Kidney (tissue), 14 donors: ENCODE data around the gene SGPL1. TPM values are rescaled to one million over a fixed set of nuclear protein-coding genes. Genes with fewer than 3 reads are reported as not detected.

ENCODE experiments used
- DNase-seq, 5 donors: peaks; one replicate each; pipeline ENCODE4 v3.0.0-alpha.2; 2013 to 2020
- FAIRE-seq: peaks from 2 replicates; lab custom pipeline; 2012; peaks lifted over from hg19 to GRCh38; lab: Jason Lieb, UNC
- H3K27ac ChIP-seq, 2 donors: one replicate each; pipeline ENCODE4 v1.7.0; 2013; ENCODE audit warnings: low read depth in 2 of 2, low read length in 2 of 2, inconsistent platforms in 1 of 2
- H3K27me3 ChIP-seq: one replicate; pipeline ENCODE4 v1.7.1; 2013; ENCODE audit warnings: low read length, inconsistent platforms; ENCODE audit not compliant: control insufficient read depth, insufficient read depth
- H3K36me3 ChIP-seq, 3 donors: one replicate each; pipeline versions ENCODE4 v1.7.0 to v1.7.1; 2013; ENCODE audit warnings: low read length in 3 of 3, control low read depth in 1 of 3, inconsistent platforms in 1 of 3; ENCODE audit not compliant: insufficient read depth in 3 of 3, control insufficient read depth in 2 of 3
- H3K4me1 ChIP-seq, 3 donors: one replicate each; pipeline versions ENCODE4 v1.7.0 to v1.7.1; 2013; ENCODE audit warnings: low read length in 3 of 3, inconsistent platforms in 1 of 3, low read depth in 1 of 3; ENCODE audit not compliant: control insufficient read depth in 2 of 3, insufficient read depth in 2 of 3
- H3K4me3 ChIP-seq, 3 donors: one replicate each; pipeline versions ENCODE4 v1.7.0 to v1.8.1; 2013; ENCODE audit warnings: low read length in 3 of 3, control low read depth in 1 of 3, inconsistent platforms in 1 of 3
- H3K9ac ChIP-seq, 3 donors: one replicate each; pipeline versions ENCODE4 v1.7.0 to v1.7.1; 2013; ENCODE audit warnings: low read length in 3 of 3, control low read depth in 1 of 3, inconsistent platforms in 1 of 3
- H3K9me3 ChIP-seq, 3 donors: one replicate each; pipeline versions ENCODE4 v1.7.0 to v1.7.1; 2013; ENCODE audit warnings: low read length in 3 of 3, control low read depth in 1 of 3, inconsistent platforms in 1 of 3; ENCODE audit not compliant: control insufficient read depth in 2 of 3, insufficient read depth in 1 of 3
- intact Hi-C: fragments of 100-400 bp; cut with DNase I; formaldehyde crosslinking; loops from one replicate; pipeline ENCODE4 v1.11.1; 2022
- polyA plus RNA-seq: library from polyadenylated mRNA; stranded (reverse); fragments of 350-450 nt; fragmentation: Illumina TruSeq; extraction: RNeasy Lipid Tissue Mini Kit (QIAGEN cat#74804); gene quantifications from one replicate; pipeline ENCODE4 v1.2.3, GENCODE V29; 2014; ENCODE audit warnings: low read depth, low replicate concordance; ENCODE audit not compliant: insufficient read depth
- total RNA-seq: library from RNA; stranded (reverse); fragmentation: NEBNext Ultra II Directional; extraction: Animal tissue kit (Norgen Biotek cat#: 25700); gene quantifications from one replicate; pipeline ENCODE4 v1.2.1, GENCODE V29; 2021
- TF ChIP-seq, protein P1 (sequence below): IDR thresholded peaks from 3 replicates; pipeline ENCODE4 v1.5.1; 2012; ENCODE audit warnings: mild to moderate bottlenecking, moderate library complexity, borderline replicate concordance; ENCODE audit not compliant: insufficient read depth; ENCODE audit errors: extremely low read depth
- donor health status: control.
- donor health status: control.
- donor health status: control.
- donor health status: control.
- donor health status: control.
- donor health status: DM: yes; HTN: yes; CAD: no.
- donor health status: Normal renal cell carcinoma (clear cell type).

The SGPL1 gene
- total and polyA plus RNA-seq, 2 donors from 2014 or later = 13.5 to 105 TPM

DNA sequence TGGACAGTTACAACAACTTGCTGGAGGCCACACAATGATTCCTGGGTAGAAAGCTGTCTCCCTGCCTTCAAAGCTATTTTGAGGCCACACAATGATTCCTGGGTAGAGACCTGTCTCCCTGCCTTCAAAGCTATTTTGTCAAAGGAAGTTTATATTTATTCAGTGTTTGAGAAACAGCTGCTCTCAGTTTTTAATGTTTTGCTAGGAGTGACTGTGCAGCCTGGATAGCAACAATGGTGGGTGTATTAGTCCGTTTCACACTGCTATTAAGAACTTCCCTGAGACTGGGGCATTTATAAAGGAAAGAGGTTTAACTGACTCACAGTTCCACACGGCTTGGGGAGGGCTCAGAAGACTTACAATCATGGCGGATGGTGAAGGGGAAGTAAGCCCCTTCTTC lies 3.9 kb upstream of the SGPL1 start:
- no peak overlapping the region for H3K9ac ChIP-seq
- no peaks in the 10 kb centered on the region for H3K9me3 ChIP-seq
- peaks cover 0 to 2% (median 0%) of the 10 kb centered on the region in 3 donors for H3K4me1 ChIP-seq
- H3K36me3 ChIP-seq = no peaks in the 10 kb centered on the region
- intact Hi-C loops = loop anchor here (10.0 kb wide), 1 partner anchor 73 kb away; the partner anchor contains the start of gene PCBD1
- no peaks in the 10 kb centered on the region for H3K27me3 ChIP-seq
- TF ChIP-seq, protein P1, sequence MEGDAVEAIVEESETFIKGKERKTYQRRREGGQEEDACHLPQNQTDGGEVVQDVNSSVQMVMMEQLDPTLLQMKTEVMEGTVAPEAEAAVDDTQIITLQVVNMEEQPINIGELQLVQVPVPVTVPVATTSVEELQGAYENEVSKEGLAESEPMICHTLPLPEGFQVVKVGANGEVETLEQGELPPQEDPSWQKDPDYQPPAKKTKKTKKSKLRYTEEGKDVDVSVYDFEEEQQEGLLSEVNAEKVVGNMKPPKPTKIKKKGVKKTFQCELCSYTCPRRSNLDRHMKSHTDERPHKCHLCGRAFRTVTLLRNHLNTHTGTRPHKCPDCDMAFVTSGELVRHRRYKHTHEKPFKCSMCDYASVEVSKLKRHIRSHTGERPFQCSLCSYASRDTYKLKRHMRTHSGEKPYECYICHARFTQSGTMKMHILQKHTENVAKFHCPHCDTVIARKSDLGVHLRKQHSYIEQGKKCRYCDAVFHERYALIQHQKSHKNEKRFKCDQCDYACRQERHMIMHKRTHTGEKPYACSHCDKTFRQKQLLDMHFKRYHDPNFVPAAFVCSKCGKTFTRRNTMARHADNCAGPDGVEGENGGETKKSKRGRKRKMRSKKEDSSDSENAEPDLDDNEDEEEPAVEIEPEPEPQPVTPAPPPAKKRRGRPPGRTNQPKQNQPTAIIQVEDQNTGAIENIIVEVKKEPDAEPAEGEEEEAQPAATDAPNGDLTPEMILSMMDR = no peak
- FAIRE-seq (no peak), DNase-seq (no peak)
- no peak overlapping the region for H3K4me3 ChIP-seq
- H3K27ac ChIP-seq = no peak overlapping the region

DNA sequence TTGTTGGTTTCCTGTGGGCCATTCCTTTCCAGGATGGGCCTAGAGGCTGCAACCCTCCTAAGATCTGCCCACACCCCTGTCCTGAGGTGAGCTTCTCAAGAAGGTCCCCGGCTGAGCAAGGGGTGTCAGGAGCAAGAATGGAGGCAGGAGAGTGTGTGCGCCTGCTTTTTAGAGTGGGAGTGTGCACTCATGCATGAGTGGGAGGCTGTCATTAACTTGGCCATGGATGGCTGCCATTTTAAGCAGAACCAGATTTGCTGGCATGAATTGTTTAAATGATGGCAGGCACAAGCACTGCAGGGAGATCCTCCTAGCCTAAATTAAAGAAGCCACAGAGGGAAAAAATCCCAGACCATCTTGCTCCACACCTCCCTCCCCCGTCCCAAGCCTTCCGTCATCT lies 2.9 kb upstream of the SGPL1 start:
- DNase-seq = peak in 2 of 5 donors; percentile 29 to 30
- H3K9me3 ChIP-seq = no peaks in the 10 kb centered on the region
- H3K4me1 ChIP-seq = peaks cover 0 to 2% (median 0%) of the 10 kb centered on the region in 3 donors
- TF ChIP-seq, protein P1 = no peak
- intact Hi-C loops = loop anchor here (10.0 kb wide), 1 partner anchor 72 kb away; the partner anchor contains the start of gene PCBD1
- no peaks in the 10 kb centered on the region for H3K36me3 ChIP-seq
- no peaks in the 10 kb centered on the region for H3K27me3 ChIP-seq
- FAIRE-seq = no peak
- H3K4me3 ChIP-seq = no peak overlapping the region
- no peak overlapping the region for H3K9ac ChIP-seq
- no peak overlapping the region for H3K27ac ChIP-seq

DNA sequence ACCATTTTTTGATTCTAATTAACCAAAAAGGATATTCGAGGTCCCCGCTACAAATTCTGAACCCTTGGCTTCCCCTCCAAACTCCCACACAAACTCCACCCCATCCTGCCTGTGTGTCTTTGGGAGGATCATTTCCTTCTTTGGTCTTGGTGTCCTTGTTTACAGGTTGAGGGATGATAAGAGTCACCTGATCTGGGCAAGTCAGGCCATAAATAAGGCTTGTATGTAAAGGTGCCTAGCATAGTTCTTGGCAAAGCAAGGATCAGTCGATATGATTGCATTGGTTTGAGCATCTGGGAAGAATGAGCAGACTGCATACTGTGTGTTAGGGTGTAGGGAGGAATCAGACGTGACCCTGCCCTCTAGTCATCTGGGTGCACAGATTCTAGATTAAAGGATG lies 1.6 kb upstream of the SGPL1 start:
- H3K27ac ChIP-seq = no peak overlapping the region
- no peaks in the 10 kb centered on the region for H3K27me3 ChIP-seq
- no peak for FAIRE-seq
- no peaks in the 10 kb centered on the region for H3K9me3 ChIP-seq
- H3K4me3 ChIP-seq = no peak overlapping the region
- H3K4me1 ChIP-seq = no peaks in the 10 kb centered on the region
- TF ChIP-seq, protein P1 = no peak
- no peak overlapping the region for H3K9ac ChIP-seq
- DNase-seq = no peak
- intact Hi-C loops = loop anchor here (10.0 kb wide), 1 partner anchor 71 kb away; the partner anchor contains the start of gene PCBD1
- peaks cover 0 to 1% (median 0%) of the 10 kb centered on the region in 3 donors for H3K36me3 ChIP-seq
